Nephron (organoid): ENCODE data around the gene FANCE.

Experiments used
- H3K27ac Mint-ChIP-seq, 3 experiments: 2 replicates each; pipeline ENCODE4 v1.8.0; 2020; ENCODE audit warnings: mixed read lengths in 3 of 3, mild to moderate bottlenecking in 2 of 3, moderate library complexity in 1 of 3
- H3K27me3 Mint-ChIP-seq: 2 replicates; pipeline ENCODE4 v1.8.0; 2021; ENCODE audit warnings: low read depth, mild to moderate bottlenecking, moderate library complexity, mixed read lengths
- H3K36me3 Mint-ChIP-seq: 2 replicates; pipeline ENCODE4 v1.8.0; 2020; ENCODE audit warnings: low read depth, mixed read lengths
- H3K4me1 Mint-ChIP-seq: 2 replicates; pipeline ENCODE4 v1.8.0; 2020; ENCODE audit warnings: mixed read lengths
- H3K4me3 Mint-ChIP-seq, 3 experiments: 2 replicates each; pipeline ENCODE4 v1.8.0; 2020; ENCODE audit warnings: mild to moderate bottlenecking in 3 of 3, mixed read lengths in 3 of 3, moderate library complexity in 2 of 3
- H3K9me3 Mint-ChIP-seq: 2 replicates; pipeline ENCODE4 v1.8.0; 2020; ENCODE audit warnings: mixed read lengths
- TF ChIP-seq, protein P1 (sequence below), 3 experiments: fragments of 200-600 bp; sonication (generic); IDR thresholded peaks; one replicate each; pipeline ENCODE4 v1.5.0; 2021; ENCODE audit warnings: antibody characterized with exemption in 3 of 3; ENCODE audit not compliant: unreplicated experiment in 3 of 3

FANCE gene

GRCh38 chr6:35506536-35506935, 54.4 kb downstream of the FANCE start:
- TF ChIP-seq, protein P1, sequence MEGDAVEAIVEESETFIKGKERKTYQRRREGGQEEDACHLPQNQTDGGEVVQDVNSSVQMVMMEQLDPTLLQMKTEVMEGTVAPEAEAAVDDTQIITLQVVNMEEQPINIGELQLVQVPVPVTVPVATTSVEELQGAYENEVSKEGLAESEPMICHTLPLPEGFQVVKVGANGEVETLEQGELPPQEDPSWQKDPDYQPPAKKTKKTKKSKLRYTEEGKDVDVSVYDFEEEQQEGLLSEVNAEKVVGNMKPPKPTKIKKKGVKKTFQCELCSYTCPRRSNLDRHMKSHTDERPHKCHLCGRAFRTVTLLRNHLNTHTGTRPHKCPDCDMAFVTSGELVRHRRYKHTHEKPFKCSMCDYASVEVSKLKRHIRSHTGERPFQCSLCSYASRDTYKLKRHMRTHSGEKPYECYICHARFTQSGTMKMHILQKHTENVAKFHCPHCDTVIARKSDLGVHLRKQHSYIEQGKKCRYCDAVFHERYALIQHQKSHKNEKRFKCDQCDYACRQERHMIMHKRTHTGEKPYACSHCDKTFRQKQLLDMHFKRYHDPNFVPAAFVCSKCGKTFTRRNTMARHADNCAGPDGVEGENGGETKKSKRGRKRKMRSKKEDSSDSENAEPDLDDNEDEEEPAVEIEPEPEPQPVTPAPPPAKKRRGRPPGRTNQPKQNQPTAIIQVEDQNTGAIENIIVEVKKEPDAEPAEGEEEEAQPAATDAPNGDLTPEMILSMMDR (IDR thresholded peaks at IDR 0.05; ENCODE audit: unreplicated experiment in 3 of 3) = no peak

GRCh38 chr6:35507221-35507620, 55.1 kb downstream of the FANCE start:
- no peaks in the 10 kb centered on the region for H3K36me3 Mint-ChIP-seq
- H3K4me3 Mint-ChIP-seq = no peak overlapping the region
- peaks cover 17% of the 10 kb centered on the region for H3K4me1 Mint-ChIP-seq
- H3K27me3 Mint-ChIP-seq = peaks cover 27% of the 10 kb centered on the region
- no peak overlapping the region for H3K27ac Mint-ChIP-seq
- no peaks in the 10 kb centered on the region for H3K9me3 Mint-ChIP-seq
- TF ChIP-seq, protein P1 (IDR thresholded peaks at IDR 0.05; ENCODE audit: unreplicated experiment in 3 of 3) = no peak

More at GRCh38 chr6:35506536-35506935, 54.4 kb downstream of the FANCE start:
- Mint-ChIP-seq H3K27ac (no peak overlapping the region), H3K4me1 (peaks cover 17% of the 10 kb centered on the region), H3K9me3 (no peaks in the 10 kb centered on the region), H3K4me3 (no peak overlapping the region), H3K27me3 (peaks cover 26% of the 10 kb centered on the region), H3K36me3 (no peaks in the 10 kb centered on the region)

GRCh38 chr6:35508027-35508426, 55.9 kb downstream of the FANCE start:
- H3K4me3 Mint-ChIP-seq = no peak overlapping the region
- H3K9me3 Mint-ChIP-seq = no peaks in the 10 kb centered on the region
- peaks cover 17% of the 10 kb centered on the region for H3K4me1 Mint-ChIP-seq
- H3K27me3 Mint-ChIP-seq = peaks cover 30% of the 10 kb centered on the region
- H3K27ac Mint-ChIP-seq = no peak overlapping the region
- no peaks in the 10 kb centered on the region for H3K36me3 Mint-ChIP-seq
- TF ChIP-seq, protein P1 (IDR thresholded peaks at IDR 0.05; ENCODE audit: unreplicated experiment in 3 of 3) = no peak

DNA sequence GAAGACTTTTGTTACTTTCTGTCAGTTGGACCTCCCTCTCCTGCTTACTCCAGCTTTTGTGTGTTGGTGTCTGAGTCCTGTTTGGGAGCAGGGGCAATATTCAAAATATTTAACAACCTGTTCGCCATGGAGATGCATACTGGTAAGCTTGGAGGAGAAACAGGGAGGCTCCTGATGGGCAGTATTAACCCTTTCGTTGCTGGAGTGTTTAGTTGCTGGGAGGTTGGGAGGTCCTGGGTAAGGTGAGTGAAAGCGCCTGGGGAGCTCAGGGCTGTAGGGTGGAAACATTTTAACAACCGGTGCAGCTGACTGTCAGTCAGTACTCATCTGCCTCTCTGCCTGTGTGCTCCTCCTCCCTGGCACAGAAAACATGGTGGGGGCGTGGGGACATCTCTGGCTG, 56.4 kb downstream of the FANCE start:
- Mint-ChIP-seq H3K9me3 (no peaks in the 10 kb centered on the region), H3K4me1 (peaks cover 17% of the 10 kb centered on the region), H3K27me3 (peaks cover 30% of the 10 kb centered on the region), H3K4me3 (no peak overlapping the region), H3K27ac (no peak overlapping the region), H3K36me3 (no peaks in the 10 kb centered on the region)
- TF ChIP-seq, protein P1 (IDR thresholded peaks at IDR 0.05; ENCODE audit: unreplicated experiment in 3 of 3) = no peak

- H3K27me3 Mint-ChIP-seq = peaks cover 29% of the 10 kb centered on the region
- H3K4me1 Mint-ChIP-seq = peaks cover 17% of the 10 kb centered on the region
- no peaks in the 10 kb centered on the region for H3K9me3 Mint-ChIP-seq
- TF ChIP-seq, protein P1 (IDR thresholded peaks at IDR 0.05; ENCODE audit: unreplicated experiment in 3 of 3) = no peak
- H3K27ac Mint-ChIP-seq = peak overlapping the region in 1 of 3 experiments; percentile 54
- H3K36me3 Mint-ChIP-seq = no peaks in the 10 kb centered on the region
- peak overlapping the region in 2 of 3 experiments; percentile 24 to 49 for H3K4me3 Mint-ChIP-seq
Measured at GRCh38 chr6:35510916-35511561, 58.9 kb downstream of the FANCE start.

DNA sequence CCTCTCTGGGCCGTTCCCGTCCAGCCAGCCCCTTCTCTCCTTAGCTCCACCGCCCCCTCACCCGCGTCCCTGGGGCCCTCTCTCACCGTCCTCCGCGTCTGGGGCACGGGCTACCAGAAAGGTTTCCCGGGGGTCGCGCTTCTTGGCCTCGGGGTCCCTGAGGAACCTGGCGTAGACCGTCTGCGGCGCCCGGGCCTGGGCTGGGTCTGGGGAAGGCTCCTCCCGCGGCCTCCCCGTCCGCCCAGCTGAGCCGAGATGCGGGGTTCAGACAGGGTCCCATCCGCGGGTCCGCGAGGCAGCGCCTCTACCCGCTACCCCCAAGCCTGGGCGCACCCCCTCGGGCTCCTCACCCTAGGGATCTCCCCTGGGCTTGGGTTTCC, 59.4 kb downstream of the FANCE start:
- H3K4me3 Mint-ChIP-seq = peak overlapping the region in 2 of 3 experiments; percentile 43 to 47
- H3K9me3 Mint-ChIP-seq = no peaks in the 10 kb centered on the region
- H3K27me3 Mint-ChIP-seq = peaks cover 25% of the 10 kb centered on the region
- TF ChIP-seq, protein P1 (IDR thresholded peaks at IDR 0.05; ENCODE audit: unreplicated experiment in 3 of 3) = no peak
- peak overlapping the region in 1 of 3 experiments; percentile 54 for H3K27ac Mint-ChIP-seq
- peaks cover 13% of the 10 kb centered on the region for H3K4me1 Mint-ChIP-seq
- H3K36me3 Mint-ChIP-seq = no peaks in the 10 kb centered on the region
